GM12875 (cell line): ENCODE data around the gene FAM174B.

Source experiments
- H3K4me3 ChIP-seq: one replicate; pipeline ENCODE4 v1.5.1; 2011; ENCODE audit warnings: low read depth, low read length, control low read depth
- TF ChIP-seq, protein P1 (sequence below): IDR thresholded peaks from 2 replicates; pipeline ENCODE4 v1.5.1; 2011; ENCODE audit warnings: low read depth, mild to moderate bottlenecking, control low read depth, inconsistent platforms, low read length, moderate library complexity, borderline replicate concordance; ENCODE audit not compliant: insufficient read depth

Gene FAM174B

DNA sequence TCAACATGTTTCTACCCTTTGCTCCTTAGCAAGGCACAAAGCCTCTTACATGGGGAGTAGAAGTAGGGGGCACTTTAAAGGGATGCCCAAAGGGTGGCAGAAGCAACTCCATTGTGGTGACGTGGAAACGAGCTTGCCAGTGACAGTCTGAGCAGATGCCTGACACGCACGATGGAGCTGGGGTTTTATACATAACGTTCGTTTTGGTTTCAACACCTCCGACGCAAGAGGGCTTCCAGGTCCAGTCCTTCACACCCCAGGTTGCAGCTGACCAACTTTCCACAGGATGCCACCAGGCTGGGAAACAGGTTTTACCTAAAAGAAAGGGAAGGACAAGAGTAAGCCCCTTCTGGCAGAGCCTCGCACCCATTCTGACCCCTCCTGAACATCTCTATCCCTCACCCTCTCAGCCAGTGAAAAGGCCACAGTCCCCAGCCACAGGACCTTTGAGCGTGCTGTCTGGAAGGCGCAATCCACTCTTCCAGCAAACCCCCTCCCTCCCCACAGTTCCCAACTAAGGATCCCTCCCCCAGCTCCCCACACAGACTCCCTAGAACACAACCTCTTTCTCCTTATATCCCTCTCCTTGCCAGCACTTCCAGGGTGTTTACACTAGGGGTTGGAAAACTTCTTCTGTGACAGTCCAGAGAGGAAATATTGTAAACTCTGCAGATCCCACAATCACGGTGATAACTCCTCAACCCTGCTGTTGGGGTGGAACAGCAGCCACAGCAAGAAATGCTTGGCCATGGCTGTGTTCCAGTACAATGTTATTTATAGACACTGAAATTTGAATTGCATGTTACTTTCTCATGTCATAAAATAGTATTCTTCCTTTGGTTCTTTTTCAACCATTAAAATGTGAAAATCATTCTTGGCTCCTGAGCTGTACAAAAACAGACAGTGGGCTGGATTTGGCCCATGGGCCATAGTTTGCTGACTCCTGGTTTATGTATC, 36.2 kb downstream of the FAM174B start:
- TF ChIP-seq, protein P1, sequence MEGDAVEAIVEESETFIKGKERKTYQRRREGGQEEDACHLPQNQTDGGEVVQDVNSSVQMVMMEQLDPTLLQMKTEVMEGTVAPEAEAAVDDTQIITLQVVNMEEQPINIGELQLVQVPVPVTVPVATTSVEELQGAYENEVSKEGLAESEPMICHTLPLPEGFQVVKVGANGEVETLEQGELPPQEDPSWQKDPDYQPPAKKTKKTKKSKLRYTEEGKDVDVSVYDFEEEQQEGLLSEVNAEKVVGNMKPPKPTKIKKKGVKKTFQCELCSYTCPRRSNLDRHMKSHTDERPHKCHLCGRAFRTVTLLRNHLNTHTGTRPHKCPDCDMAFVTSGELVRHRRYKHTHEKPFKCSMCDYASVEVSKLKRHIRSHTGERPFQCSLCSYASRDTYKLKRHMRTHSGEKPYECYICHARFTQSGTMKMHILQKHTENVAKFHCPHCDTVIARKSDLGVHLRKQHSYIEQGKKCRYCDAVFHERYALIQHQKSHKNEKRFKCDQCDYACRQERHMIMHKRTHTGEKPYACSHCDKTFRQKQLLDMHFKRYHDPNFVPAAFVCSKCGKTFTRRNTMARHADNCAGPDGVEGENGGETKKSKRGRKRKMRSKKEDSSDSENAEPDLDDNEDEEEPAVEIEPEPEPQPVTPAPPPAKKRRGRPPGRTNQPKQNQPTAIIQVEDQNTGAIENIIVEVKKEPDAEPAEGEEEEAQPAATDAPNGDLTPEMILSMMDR, result no peak
- no peak overlapping the region for H3K4me3 ChIP-seq

DNA sequence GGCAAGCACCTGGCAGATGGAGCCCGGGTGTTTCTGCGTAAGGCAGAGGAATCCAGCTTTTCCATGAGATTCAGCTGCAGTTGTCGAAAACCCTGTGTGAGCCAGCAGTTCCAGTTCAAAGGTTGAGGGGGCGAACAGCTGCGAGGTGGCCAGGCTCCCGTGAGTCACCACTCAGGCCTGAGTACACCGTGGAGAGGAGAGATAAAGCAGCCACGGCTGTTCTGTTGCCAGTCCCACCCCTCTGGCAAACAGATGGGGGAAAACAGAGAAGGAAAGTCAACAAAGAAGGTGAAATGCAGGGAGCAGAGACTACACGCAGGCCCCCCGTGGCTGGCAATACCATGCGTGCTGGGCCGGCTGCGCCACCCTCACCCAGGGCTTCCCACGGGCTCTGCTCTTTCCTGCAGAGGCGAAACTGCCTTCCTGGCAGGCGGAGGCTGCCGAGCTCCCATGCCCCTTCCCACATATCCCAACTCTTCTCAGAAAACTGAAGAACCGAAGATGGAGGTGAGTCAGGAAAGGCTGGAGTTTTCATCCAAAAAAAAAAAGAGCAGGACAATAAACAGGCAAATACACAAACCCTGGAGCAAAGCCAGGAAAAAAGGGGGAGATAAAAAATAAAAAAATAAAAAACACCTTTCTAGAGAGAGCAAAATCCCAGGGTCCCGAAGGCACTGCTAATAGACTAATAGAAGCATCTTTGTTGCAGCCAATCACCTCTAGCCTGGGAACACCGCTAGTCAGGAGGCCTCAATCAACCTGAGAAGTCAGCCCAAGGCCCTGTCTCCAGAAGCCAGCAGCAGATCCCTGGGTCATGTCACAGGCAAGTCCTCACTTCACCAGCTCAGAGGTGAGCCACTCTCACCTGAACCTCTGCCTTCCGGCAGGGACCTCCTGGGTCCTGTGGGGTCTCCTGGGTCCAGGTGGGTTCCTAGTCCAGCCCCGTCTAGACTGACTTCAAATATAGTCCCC, 37.7 kb downstream of the FAM174B start:
- TF ChIP-seq, protein P1, result no peak
- no peak overlapping the region for H3K4me3 ChIP-seq

DNA sequence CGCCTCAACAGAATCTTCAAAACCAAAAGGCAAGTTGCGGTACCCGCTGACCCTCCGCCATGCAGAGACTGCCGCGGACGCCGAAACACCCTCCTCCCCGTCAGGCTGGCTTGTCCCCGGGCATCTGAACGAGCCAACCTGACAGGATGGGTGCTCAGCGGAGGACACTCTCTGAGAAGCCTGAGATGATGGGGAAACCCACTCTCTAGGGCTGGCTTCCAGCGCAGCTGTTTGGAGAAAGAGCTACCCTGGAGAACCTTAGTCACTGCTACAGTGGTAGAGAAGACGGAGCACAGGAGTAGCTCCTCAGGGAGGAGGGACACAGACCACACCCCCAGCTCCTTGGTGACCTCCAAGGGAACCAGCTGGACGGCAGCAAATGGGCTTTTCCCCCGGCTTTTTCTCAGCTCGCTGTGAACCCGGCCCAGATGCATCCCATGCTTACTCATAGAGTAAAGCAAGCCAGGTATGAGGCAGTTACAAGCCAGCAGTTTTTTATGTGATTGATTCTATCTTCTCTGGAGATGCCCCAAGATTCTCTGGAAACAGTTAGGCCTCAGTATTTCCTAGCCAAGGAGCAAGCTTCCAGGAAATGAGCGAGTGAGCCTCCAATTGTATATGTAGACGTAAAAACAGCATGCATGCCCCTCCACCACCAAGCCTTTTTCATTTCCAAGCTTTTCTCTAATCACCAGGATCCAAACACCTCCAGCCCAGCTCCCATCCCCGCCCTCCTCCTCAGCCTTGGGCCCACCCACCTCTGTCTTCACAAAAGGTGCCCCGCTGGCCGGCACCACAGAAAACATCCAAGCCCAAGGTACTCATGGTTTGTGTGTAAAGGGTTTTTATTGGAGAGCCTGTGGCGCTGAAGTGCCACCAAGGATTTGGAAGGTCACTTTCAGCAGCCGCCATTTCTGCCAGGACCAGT, 38.7 kb downstream of the FAM174B start:
- TF ChIP-seq, protein P1, result no peak
- H3K4me3 ChIP-seq, result no peak overlapping the region

DNA sequence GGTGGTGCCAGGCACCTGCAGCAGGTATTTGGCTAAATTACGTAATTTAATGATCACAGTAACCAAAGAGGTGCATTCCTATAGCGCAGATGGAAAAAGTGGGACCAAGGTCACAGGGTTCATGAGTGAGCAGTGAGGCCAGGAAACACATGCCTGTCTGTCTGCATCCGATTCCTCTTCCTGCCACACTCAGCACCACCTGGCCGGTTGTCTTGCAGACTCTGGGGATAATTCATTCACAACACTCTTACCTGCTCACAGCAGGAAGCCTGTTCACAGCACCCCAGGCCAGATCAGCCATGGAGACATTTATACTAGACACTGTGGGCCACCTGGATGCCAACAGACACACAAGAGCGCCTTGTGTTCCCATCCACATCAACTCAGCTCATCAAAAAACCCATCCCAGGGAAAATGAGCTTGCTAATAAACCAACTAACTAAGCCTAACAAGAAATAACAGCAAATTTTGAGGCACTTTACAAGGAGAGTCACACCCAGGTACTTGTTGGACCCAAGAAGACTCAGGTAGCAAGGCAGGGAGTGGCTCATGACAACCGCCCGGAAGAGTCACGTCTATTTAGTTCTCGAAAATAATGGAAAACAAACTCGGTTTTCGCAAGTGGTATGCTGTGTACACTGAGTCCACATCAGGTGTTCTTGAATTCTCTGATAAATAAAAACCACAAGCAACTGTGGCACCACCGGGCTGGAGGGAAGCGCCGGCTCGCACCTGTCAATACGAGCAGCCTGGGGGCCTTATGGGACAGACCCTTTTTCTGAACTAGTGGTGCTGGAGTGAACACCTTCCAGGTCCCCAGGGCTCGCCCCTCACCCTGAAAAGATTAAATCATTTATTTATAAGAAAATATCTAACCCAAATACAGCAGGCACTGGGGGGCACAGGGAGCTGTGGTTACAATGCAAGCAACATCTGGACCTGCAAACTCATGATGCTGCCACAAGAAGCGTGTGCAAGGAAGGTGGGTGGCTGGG, 40.5 kb downstream of the FAM174B start:
- no peak overlapping the region for H3K4me3 ChIP-seq
- TF ChIP-seq, protein P1, result no peak

DNA sequence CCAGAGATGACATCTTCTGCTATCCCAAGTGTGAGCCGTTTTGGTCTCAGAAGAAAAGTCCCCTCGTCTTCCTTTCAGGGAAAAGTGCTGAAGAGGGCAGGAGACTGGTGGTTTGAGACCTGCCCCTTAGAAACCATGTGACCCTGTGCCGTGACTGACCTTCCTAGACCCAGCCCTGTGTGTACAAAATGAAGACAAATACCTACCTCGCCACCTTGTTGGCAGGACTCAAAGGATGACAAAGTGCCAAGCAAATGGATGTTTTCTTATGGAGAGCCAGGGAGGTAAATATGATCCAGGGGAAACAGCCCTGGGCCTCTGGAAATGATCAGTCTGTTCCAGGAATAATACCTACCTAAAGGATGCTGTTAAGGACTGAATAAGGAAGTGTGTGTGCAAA, 41.3 kb downstream of the FAM174B start:
- no peak overlapping the region for H3K4me3 ChIP-seq
- TF ChIP-seq, protein P1, result no peak
